WTC11 (cell line): ENCODE data around the gene ITGB4.

ENCODE experiments used
- ATF3 ChIP-seq: sonication (generic); formaldehyde crosslinking; conservative IDR thresholded peaks from 2 replicates; pipeline ENCODE4 v1.8.1; 2022; ENCODE audit warnings: mild to moderate bottlenecking, missing genetic modification reagents
- CREM ChIP-seq: sonication (generic); formaldehyde crosslinking; IDR thresholded peaks from 2 replicates; pipeline ENCODE4 v1.8.1; 2022; ENCODE audit warnings: mild to moderate bottlenecking, missing genetic modification reagents, moderate library complexity
- CTCF ChIP-seq: fragments of 200-600 bp; IDR thresholded peaks from 2 replicates; pipeline ENCODE4 v1.8.0; 2022; ENCODE audit warnings: antibody characterized with exemption
- E2F5 ChIP-seq: sonication (generic); formaldehyde crosslinking; IDR thresholded peaks from 2 replicates; pipeline ENCODE4 v1.8.1; 2022; ENCODE audit warnings: mild to moderate bottlenecking, moderate library complexity, missing genetic modification reagents
- ESRRA ChIP-seq: sonication (generic); formaldehyde crosslinking; IDR thresholded peaks from 2 replicates; pipeline ENCODE4 v1.8.1; 2022; ENCODE audit warnings: mild to moderate bottlenecking, missing genetic modification reagents, borderline replicate concordance
- FOXP1 ChIP-seq: sonication (generic); formaldehyde crosslinking; IDR thresholded peaks from 2 replicates; pipeline ENCODE4 v1.8.0; 2022; ENCODE audit warnings: missing genetic modification reagents, mild to moderate bottlenecking, moderate library complexity, borderline replicate concordance
- GABPB1 ChIP-seq: sonication (generic); formaldehyde crosslinking; IDR thresholded peaks from 2 replicates; pipeline ENCODE4 v1.8.1; 2023; ENCODE audit warnings: mild to moderate bottlenecking, missing genetic modification reagents
- IRF1 ChIP-seq: sonication (generic); formaldehyde crosslinking; IDR thresholded peaks from 2 replicates; pipeline ENCODE4 v1.8.0; 2023; ENCODE audit warnings: missing genetic modification reagents
- MAX ChIP-seq: sonication (generic); formaldehyde crosslinking; IDR thresholded peaks from 2 replicates; pipeline ENCODE4 v1.8.0; 2022; ENCODE audit warnings: mild to moderate bottlenecking, missing genetic modification reagents
- NFE2L1 ChIP-seq: sonication (generic); formaldehyde crosslinking; IDR thresholded peaks from 2 replicates; pipeline ENCODE4 v1.8.1; 2023; ENCODE audit warnings: missing genetic modification reagents
- RELA ChIP-seq: sonication (generic); formaldehyde crosslinking; IDR thresholded peaks from 2 replicates; pipeline ENCODE4 v1.8.1; 2022; ENCODE audit warnings: missing genetic modification reagents, mild to moderate bottlenecking, borderline replicate concordance
- TEAD1 ChIP-seq: sonication (generic); formaldehyde crosslinking; IDR thresholded peaks from 2 replicates; pipeline ENCODE4 v1.8.0; 2022; ENCODE audit warnings: mild to moderate bottlenecking, missing genetic modification reagents
- ZNF138 ChIP-seq: sonication (generic); formaldehyde crosslinking; conservative IDR thresholded peaks from 2 replicates; pipeline ENCODE4 v1.8.1; 2022; ENCODE audit warnings: mild to moderate bottlenecking, moderate library complexity, missing genetic modification reagents
- ZNF512 ChIP-seq: sonication (generic); formaldehyde crosslinking; IDR thresholded peaks from 2 replicates; pipeline ENCODE4 v1.8.1; 2022; ENCODE audit warnings: missing genetic modification reagents, borderline replicate concordance

GRCh38 chr17:75791254-75791653 lies 70.0 kb downstream of the ITGB4 start:
- TF ChIP-seq E2F5 (CRISPR knock-in tag) = no peak
- no peak for TF ChIP-seq CTCF
- TF ChIP-seq FOXP1 (CRISPR knock-in tag) = no peak
- no peak for TF ChIP-seq ATF3 (CRISPR knock-in tag)
- TF ChIP-seq CREM (CRISPR knock-in tag) = no peak
- no peak for TF ChIP-seq GABPB1 (CRISPR knock-in tag)
- TF ChIP-seq IRF1 = no peak
- TF ChIP-seq RELA (CRISPR knock-in tag) = no peak
- no peak for TF ChIP-seq TEAD1 (CRISPR knock-in tag)
- no peak for TF ChIP-seq ESRRA (CRISPR knock-in tag)
- TF ChIP-seq ZNF138 (CRISPR knock-in tag) = no peak
- TF ChIP-seq ZNF512 (CRISPR knock-in tag) = no peak
- no peak for TF ChIP-seq MAX (CRISPR knock-in tag)
- no peak for TF ChIP-seq NFE2L1 (CRISPR knock-in tag)
